ENCODE data around the gene COLEC11.
"Not testable (repeated sequence)": the region's sequence is repeated elsewhere in the genome, so short reads cannot be mapped to it uniquely, and the experiment has no call there.

Gene COLEC11

DNA sequence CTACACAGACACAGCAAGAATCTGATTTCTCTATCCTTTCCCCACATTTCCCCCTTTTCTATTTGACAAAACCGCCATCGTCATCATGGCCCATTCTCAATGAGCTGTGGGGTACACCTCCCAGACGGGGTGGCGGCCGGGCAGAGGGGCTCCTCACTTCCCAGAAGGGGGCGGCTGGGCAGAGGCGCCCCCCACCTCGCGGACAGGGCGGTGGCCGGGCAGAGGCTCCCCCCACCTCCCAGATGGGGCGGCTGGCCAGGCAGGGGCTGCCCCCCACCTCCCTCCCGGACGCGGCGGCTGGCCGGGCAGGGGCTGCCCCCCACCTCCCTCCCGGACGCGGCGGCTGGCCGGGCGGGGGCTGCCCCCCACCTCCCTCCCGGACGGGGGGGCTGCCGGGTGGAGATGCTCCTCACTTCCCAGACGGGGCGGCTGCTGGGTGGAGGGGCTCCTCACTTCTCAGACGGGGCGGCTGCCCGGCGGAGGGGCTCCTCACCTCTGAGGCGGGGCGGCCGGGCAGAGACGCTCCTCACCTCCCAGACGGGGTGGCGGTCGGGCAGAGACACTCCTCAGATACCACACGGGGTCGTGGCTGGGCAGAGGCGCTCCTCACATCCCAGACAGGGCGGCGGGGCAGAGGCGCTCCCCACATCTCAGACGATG, 20.8 kb downstream of the COLEC11 start:
- H3K27me3 ChIP-seq (ENCODE audit: control insufficient read depth in 1 of 2, insufficient read depth in 2 of 2, low read length in 2 of 2); H3K9me3 ChIP-seq (ENCODE audit: control insufficient read depth in 2 of 2, low read length in 2 of 2); H3K9ac ChIP-seq (ENCODE audit: low read length in 2 of 2); H3K36me3 ChIP-seq (ENCODE audit: control insufficient read depth in 2 of 2, insufficient read depth in 2 of 2, low read length in 2 of 2); H3K4me1 ChIP-seq (ENCODE audit: control insufficient read depth, insufficient read depth, low read length); H3K27ac ChIP-seq (ENCODE audit: low read length); H3K4me3 ChIP-seq (ENCODE audit: low read length in 2 of 2): not testable (repeated sequence)

DNA sequence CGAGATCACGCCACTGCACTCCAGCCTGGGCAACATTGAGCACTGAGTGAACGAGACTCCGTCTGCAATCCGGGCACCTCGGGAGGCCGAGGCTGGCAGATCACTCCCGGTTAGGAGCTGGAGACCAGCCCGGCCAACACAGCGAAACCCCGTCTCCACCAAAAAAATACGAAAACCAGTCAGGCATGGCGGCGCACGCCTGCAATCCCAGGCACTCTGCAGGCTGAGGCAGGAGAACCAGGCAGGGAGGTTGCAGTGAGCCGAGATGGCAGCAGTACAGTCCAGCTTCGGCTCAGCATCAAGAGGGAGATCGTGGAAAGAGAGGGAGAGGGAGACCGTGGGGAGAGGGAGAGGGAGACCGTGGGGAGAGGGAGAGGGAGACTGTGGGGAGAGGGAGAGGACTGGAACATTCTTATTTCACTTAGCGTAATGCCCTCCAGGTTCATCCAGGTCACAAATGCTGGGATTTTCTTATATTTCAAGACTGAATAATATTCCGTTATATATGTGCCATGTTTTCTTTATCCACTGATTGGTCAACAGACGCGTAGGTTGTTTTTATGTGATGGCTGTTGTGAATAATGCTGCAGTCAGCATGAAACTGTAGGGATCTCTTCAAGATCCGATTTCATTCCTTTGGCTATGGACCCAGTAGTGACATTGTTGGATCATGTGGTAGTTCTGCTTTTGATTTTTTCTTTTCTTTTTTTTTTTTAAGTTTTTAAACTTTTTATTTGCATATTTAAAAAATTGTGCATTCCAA, 21.7 kb downstream of the COLEC11 start:
- not testable (repeated sequence) for H3K36me3 ChIP-seq (ENCODE audit: control insufficient read depth in 2 of 2, insufficient read depth in 2 of 2, low read length in 2 of 2); H3K4me1 ChIP-seq (ENCODE audit: control insufficient read depth, insufficient read depth, low read length); H3K4me3 ChIP-seq (ENCODE audit: low read length in 2 of 2); H3K27ac ChIP-seq (ENCODE audit: low read length); H3K9ac ChIP-seq (ENCODE audit: low read length in 2 of 2); H3K9me3 ChIP-seq (ENCODE audit: control insufficient read depth in 2 of 2, low read length in 2 of 2); H3K27me3 ChIP-seq (ENCODE audit: control insufficient read depth in 1 of 2, insufficient read depth in 2 of 2, low read length in 2 of 2)

DNA sequence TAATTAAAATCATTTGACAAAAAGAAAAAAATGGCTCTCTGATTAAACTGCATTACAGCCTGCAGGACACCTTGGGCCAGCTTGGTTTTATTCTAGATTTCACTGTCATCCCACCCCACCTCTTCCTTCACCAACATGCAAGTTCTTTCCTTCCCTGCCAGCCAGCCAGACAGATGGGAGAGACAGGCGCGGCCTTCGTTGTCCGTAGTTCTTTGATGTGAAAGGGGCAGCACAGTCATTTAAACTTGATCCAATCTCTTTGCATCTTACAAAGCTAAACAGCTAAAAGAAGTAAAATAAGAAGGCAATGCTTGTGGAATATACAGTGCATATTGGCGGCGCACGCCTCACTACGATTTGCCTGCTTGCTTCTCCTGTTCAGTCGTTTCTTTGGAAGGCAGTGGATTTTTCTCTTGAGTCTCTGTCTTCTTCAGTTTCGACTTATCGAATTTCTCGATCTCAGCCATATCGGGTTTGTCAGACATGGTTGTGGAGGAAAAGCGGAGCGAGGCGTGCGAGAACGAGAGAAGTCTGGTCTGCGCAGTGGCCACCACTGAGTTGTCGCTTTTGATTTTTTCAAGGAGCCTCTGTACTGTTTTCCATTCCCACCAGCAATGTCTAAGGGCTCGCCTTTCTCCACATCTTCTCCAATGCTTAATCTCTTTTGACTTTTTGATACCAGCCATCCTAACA, 22.4 kb downstream of the COLEC11 start:
- H3K9ac ChIP-seq (ENCODE audit: low read length in 2 of 2) = no peak overlapping the region
- no peaks in the 10 kb centered on the region for H3K4me1 ChIP-seq (ENCODE audit: control insufficient read depth, insufficient read depth, low read length)
- no peak overlapping the region for H3K4me3 ChIP-seq (ENCODE audit: low read length in 2 of 2)
- no peaks in the 10 kb centered on the region for H3K36me3 ChIP-seq (ENCODE audit: control insufficient read depth in 2 of 2, insufficient read depth in 2 of 2, low read length in 2 of 2)
- H3K27me3 ChIP-seq (ENCODE audit: control insufficient read depth in 1 of 2, insufficient read depth in 2 of 2, low read length in 2 of 2) = no peaks in the 10 kb centered on the region
- H3K27ac ChIP-seq (ENCODE audit: low read length) = no peak overlapping the region
- no peaks in the 10 kb centered on the region for H3K9me3 ChIP-seq (ENCODE audit: control insufficient read depth in 2 of 2, low read length in 2 of 2)

DNA sequence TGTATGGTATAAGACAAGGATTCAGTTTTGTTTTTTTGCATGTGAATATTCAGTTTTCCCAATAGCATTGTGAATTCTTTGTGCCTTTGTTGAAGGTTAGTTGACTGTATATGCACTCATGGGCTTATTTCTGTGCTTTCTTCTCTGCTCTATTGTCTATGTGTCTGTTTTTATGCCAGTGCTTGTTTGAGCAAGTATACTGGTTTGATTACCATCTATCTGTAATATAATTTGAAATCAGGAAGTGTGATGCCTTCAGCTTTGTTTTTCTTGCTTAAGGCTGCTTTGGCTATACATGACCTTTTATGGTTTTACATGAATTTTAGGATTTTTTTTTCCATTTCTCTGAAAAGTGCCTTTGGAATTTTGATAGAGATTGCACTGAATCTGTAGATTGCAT, 23.5 kb downstream of the COLEC11 start:
- no peak overlapping the region for H3K27ac ChIP-seq (ENCODE audit: low read length)
- no peak overlapping the region for H3K9ac ChIP-seq (ENCODE audit: low read length in 2 of 2)
- H3K4me1 ChIP-seq (ENCODE audit: control insufficient read depth, insufficient read depth, low read length) = no peaks in the 10 kb centered on the region
- H3K27me3 ChIP-seq (ENCODE audit: control insufficient read depth in 1 of 2, insufficient read depth in 2 of 2, low read length in 2 of 2) = no peaks in the 10 kb centered on the region
- H3K4me3 ChIP-seq (ENCODE audit: low read length in 2 of 2) = no peak overlapping the region
- H3K36me3 ChIP-seq (ENCODE audit: control insufficient read depth in 2 of 2, insufficient read depth in 2 of 2, low read length in 2 of 2) = no peaks in the 10 kb centered on the region
- H3K9me3 ChIP-seq (ENCODE audit: control insufficient read depth in 2 of 2, low read length in 2 of 2) = no peaks in the 10 kb centered on the region

DNA sequence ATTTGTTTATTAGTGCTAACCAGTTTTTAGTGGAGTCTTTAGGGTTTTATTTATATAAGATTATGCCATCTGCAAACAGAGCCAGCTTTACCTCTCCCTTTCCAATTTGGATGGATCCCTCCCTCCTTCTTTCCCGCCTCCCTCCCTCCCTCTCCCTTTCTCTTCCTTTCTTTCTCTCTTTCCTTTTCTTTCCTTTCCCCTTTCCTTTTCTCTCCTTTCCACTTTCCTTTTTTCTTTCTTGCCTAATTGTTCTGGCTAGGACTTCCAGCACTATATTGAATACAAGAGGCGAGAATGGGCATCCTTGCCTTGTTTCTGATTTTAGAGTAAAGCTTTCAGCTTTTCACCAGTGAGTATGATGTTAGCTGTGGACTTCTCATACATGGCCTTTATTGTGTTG, 24.1 kb downstream of the COLEC11 start:
- no peaks in the 10 kb centered on the region for H3K27me3 ChIP-seq (ENCODE audit: control insufficient read depth in 1 of 2, insufficient read depth in 2 of 2, low read length in 2 of 2)
- H3K9me3 ChIP-seq (ENCODE audit: control insufficient read depth in 2 of 2, low read length in 2 of 2) = peaks cover 0 to 3% of the 10 kb centered on the region in 2 donors
- H3K9ac ChIP-seq (ENCODE audit: low read length in 2 of 2) = no peak overlapping the region
- H3K4me3 ChIP-seq (ENCODE audit: low read length in 2 of 2) = no peak overlapping the region
- no peak overlapping the region for H3K27ac ChIP-seq (ENCODE audit: low read length)
- no peaks in the 10 kb centered on the region for H3K36me3 ChIP-seq (ENCODE audit: control insufficient read depth in 2 of 2, insufficient read depth in 2 of 2, low read length in 2 of 2)
- H3K4me1 ChIP-seq (ENCODE audit: control insufficient read depth, insufficient read depth, low read length) = no peaks in the 10 kb centered on the region

DNA sequence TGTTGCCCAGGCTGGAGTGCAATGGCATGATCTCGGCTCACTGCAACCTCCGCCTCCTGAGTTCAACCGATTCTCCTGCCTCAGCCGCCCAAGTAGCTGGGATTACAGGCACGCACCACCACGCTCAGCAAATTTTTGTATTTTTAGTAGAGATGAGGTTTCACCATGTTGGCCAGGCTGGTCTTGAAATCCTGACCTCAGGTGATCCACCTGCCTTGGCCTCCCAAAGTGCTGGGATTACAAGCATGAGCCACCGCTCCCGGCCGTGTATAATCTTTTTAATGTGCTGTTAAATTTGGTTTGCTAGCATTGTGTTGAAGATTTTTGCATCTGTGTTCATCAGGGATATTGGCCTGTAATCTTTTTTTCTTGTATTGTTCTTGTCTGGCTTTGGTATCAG, 24.7 kb downstream of the COLEC11 start:
- not testable (repeated sequence) for H3K9me3 ChIP-seq (ENCODE audit: control insufficient read depth in 2 of 2, low read length in 2 of 2); H3K36me3 ChIP-seq (ENCODE audit: control insufficient read depth in 2 of 2, insufficient read depth in 2 of 2, low read length in 2 of 2); H3K9ac ChIP-seq (ENCODE audit: low read length in 2 of 2)

DNA sequence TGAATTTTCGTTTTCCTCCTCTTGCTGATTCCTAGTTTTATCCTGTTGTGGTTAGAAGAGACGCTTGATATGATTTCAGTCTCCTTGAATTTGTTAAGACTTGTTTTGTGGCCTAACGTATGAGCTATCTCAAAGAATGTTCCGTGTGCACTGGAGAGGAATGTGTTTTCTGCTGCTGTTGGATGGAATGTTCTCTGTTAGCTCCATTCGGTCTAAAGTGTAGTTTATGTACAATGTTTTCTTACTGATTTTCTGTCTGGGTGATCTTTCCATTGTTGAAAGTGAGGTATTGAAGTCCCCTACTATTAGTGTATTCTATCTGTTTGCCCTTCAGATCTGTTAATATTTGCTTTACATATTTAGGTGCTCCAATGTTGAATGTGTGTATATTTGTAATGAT, 25.9 kb downstream of the COLEC11 start:
- no peak overlapping the region for H3K27ac ChIP-seq (ENCODE audit: low read length)
- no peak overlapping the region for H3K4me3 ChIP-seq (ENCODE audit: low read length in 2 of 2)
- no peak overlapping the region for H3K9ac ChIP-seq (ENCODE audit: low read length in 2 of 2)

More for the DNA sequence above, 24.7 kb downstream of the COLEC11 start:
- H3K27ac ChIP-seq (ENCODE audit: low read length); H3K4me1 ChIP-seq (ENCODE audit: control insufficient read depth, insufficient read depth, low read length); H3K27me3 ChIP-seq (ENCODE audit: control insufficient read depth in 1 of 2, insufficient read depth in 2 of 2, low read length in 2 of 2); H3K4me3 ChIP-seq (ENCODE audit: low read length in 2 of 2): not testable (repeated sequence)

DNA sequence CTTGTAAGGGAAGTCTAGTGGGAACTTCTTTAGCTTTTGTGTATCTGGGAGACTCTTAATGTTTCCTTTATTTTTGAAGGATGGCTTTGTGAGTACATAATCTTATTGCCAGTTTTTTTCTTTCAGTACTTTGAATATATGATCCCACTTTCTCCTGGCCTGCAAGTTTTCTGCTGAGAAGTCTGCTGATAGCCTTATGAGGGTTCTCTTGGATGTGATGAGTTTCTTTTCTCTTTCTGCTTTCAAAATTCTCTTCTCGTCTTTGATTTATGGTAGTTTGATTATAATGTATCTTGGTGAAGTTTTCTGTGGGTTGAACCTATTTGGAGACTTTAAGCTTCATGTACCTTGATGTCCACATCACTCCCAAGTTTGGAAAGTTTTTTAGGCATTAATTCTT, 28.1 kb downstream of the COLEC11 start:
- Histone ChIP-seq H3K4me3 (ENCODE audit: low read length in 2 of 2) (no peak overlapping the region), H3K27ac (ENCODE audit: low read length) (no peak overlapping the region), H3K9ac (ENCODE audit: low read length in 2 of 2) (no peak overlapping the region), H3K4me1 (ENCODE audit: control insufficient read depth, insufficient read depth, low read length) (peaks cover 9% of the 10 kb centered on the region), H3K27me3 (ENCODE audit: control insufficient read depth in 1 of 2, insufficient read depth in 2 of 2, low read length in 2 of 2) (no peaks in the 10 kb centered on the region), H3K36me3 (ENCODE audit: control insufficient read depth in 2 of 2, insufficient read depth in 2 of 2, low read length in 2 of 2) (no peaks in the 10 kb centered on the region), H3K9me3 (ENCODE audit: control insufficient read depth in 2 of 2, low read length in 2 of 2) (peaks cover 0 to 5% of the 10 kb centered on the region in 2 donors)

More for the DNA sequence above, 25.9 kb downstream of the COLEC11 start:
- Histone ChIP-seq H3K9me3 (ENCODE audit: control insufficient read depth in 2 of 2, low read length in 2 of 2) (peaks cover 0 to 5% of the 10 kb centered on the region in 2 donors), H3K36me3 (ENCODE audit: control insufficient read depth in 2 of 2, insufficient read depth in 2 of 2, low read length in 2 of 2) (no peaks in the 10 kb centered on the region), H3K27me3 (ENCODE audit: control insufficient read depth in 1 of 2, insufficient read depth in 2 of 2, low read length in 2 of 2) (no peaks in the 10 kb centered on the region), H3K4me1 (ENCODE audit: control insufficient read depth, insufficient read depth, low read length) (no peaks in the 10 kb centered on the region)

DNA sequence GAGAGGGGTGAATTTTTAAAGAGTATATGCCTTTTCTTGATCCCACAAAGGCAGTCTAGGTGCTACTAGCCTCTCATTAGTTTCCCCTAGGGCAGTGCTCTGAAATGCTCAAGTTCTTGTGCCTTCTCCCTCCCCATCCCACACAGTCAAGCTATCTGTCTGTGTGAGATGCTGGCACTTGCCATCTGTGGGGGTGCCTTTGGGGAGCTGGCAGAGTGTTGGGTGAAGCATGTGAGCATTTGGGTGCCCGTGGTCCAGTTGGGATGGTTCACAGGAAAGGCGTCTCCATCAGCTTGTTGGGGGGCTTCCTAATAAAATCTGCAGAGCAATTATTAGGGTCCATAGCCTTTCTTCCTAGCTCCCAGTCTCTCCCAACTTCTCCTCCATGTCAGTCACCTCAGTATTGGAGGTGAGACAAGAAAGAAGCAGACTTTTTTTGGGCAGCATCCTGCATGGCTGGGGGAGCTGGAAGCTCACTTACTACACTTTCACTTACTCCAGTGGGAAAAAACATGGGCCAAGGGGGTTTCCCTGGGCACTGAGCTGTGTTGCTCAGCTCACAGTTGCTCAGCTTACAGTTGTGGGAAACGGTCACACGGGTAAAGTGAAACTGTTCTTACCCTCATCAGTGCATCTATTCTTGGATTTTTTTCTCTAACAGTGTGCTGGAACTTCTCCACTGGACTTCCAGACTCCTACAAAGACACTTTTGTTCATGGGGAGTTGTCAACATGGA, 29.3 kb downstream of the COLEC11 start:
- no peak overlapping the region for H3K27ac ChIP-seq (ENCODE audit: low read length)
- no peak overlapping the region for H3K9ac ChIP-seq (ENCODE audit: low read length in 2 of 2)
- peaks cover 12% of the 10 kb centered on the region for H3K4me1 ChIP-seq (ENCODE audit: control insufficient read depth, insufficient read depth, low read length)
- H3K4me3 ChIP-seq (ENCODE audit: low read length in 2 of 2) = no peak overlapping the region
- H3K9me3 ChIP-seq (ENCODE audit: control insufficient read depth in 2 of 2, low read length in 2 of 2) = peaks cover 0 to 5% of the 10 kb centered on the region in 2 donors
- H3K36me3 ChIP-seq (ENCODE audit: control insufficient read depth in 2 of 2, insufficient read depth in 2 of 2, low read length in 2 of 2) = no peaks in the 10 kb centered on the region
- H3K27me3 ChIP-seq (ENCODE audit: control insufficient read depth in 1 of 2, insufficient read depth in 2 of 2, low read length in 2 of 2) = no peaks in the 10 kb centered on the region

DNA sequence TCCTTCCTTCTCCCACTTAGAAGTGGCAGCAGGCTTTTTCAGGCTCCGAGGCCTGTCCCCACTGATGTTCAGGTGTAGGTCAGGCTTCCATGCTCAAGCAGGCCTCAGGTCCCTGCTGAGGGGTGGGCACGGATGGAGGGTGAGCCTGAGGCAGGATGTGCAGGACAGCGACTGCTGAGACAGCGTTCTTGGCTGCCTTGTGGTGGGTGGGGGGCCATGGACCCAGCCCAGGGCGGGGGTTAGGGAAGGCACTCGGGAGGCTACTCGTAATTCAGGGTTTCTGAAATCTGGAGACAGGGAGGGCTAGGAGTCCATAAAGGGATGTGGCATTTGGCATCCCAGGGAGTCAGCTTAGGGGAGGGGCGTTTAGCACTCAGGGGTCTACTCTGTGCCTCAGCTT, 30.3 kb downstream of the COLEC11 start:
- Histone ChIP-seq H3K27ac (ENCODE audit: low read length) (no peak overlapping the region), H3K9me3 (ENCODE audit: control insufficient read depth in 2 of 2, low read length in 2 of 2) (peaks cover 0 to 5% of the 10 kb centered on the region in 2 donors), H3K9ac (ENCODE audit: low read length in 2 of 2) (no peak overlapping the region)

More for the DNA sequence above, 30.3 kb downstream of the COLEC11 start:
- Histone ChIP-seq H3K4me3 (ENCODE audit: low read length in 2 of 2) (no peak overlapping the region), H3K27me3 (ENCODE audit: control insufficient read depth in 1 of 2, insufficient read depth in 2 of 2, low read length in 2 of 2) (no peaks in the 10 kb centered on the region), H3K36me3 (ENCODE audit: control insufficient read depth in 2 of 2, insufficient read depth in 2 of 2, low read length in 2 of 2) (no peaks in the 10 kb centered on the region), H3K4me1 (ENCODE audit: control insufficient read depth, insufficient read depth, low read length) (peaks cover 15% of the 10 kb centered on the region)
